PC-9 (cell line): ENCODE measurements around the gene RFFL.
"Not testable (repeated sequence)": the region's sequence is repeated elsewhere in the genome, so short reads cannot be mapped to it uniquely, and the experiment has no call there.

Experiments
- CTCF ChIP-seq: fragments of 200-600 bp; sonication (generic); conservative IDR thresholded peaks from 2 replicates; pipeline ENCODE4 v1.6.1; 2017; ENCODE audit warnings: mixed run types, antibody characterized with exemption, mild to moderate bottlenecking, moderate library complexity
- EZH2 ChIP-seq: fragments of 200-600 bp; sonication (generic); IDR thresholded peaks from 2 replicates; pipeline ENCODE4 v1.8.0; 2017; ENCODE audit warnings: antibody characterized with exemption, low read depth

GRCh38 chr17:35090707-35091106, 27.2 kb upstream of the RFFL start:
- not testable (repeated sequence) for TF ChIP-seq CTCF, EZH2
